ENCODE data around the gene GRIK4.

GRIK4 gene

DNA sequence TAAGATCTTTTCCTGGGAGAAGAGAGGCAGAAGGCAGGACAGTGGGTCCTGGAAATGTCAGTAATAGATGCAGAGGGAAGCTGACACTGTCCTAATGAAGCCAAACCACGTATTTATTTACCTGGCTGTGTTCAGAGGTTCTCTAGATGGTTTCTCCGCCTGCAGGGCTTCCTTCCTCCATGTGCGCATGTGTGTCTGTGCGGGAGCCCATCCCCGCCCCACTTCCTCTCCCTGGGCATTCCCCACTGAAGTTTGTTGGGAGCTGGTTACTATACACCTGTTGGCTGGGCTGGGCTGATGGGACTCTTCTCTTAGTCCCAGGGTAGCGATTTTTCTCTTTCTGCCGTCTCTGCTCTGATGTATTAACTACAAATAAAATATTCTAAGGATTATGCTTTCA lies 307.5 kb downstream of the GRIK4 start:
- Histone ChIP-seq H3K9me3 (ENCODE audit: control insufficient read depth, insufficient read depth, low read length) (no peaks in the 10 kb centered on the region), H3K4me1 (ENCODE audit: insufficient read depth, low read length) (peaks cover 2% of the 10 kb centered on the region; the same call in 1 of the 2 replicates), H3K36me3 (ENCODE audit: insufficient read depth, low read length) (no peaks in the 10 kb centered on the region), H3K9ac (ENCODE audit: low read depth, low read length) (no peak overlapping the region)

DNA sequence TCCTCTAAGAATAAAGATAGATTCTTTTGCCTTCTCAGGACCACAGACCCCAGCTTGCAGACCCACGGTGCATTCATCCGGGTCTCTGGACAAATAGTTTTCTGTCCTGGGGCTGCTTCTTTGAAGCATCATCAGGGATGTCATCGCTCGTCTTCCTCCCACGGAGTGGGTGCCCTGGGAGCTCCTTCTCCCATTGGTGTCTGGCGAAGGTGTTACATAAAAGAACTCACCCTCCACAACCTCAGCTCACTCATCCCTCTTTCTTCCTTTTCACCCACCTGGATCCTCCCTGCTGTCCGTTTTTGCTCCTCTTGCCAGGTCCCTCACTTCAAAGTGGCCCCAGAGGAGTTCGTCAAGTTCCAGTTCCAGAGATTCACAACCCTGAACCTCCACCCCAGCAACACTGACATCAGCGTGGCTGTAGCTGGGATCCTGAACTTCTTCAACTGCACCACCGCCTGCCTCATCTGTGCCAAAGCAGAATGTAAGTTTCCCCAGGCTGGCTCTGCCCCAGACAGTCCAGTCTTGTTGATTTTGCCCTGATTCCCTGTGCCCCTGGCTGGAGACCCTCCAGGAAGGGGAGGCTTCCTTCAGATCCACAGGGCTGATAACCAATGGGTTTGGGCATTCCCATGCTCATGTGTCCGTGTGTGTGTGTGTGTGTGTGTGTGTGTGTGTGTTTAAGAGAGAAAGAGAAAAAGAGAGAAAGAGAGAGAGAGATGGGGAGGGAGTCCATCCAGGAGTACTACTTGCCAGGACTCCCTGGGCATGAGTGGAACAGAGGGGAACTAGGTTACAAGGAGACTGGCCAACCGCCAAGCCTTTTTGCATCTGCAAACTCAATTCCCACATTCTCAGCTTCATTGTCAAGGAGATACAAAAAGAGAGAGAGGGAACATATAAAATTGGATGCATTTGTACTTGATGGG lies 308.2 kb downstream of the GRIK4 start:
- H3K9ac ChIP-seq (ENCODE audit: low read depth, low read length), result no peak overlapping the region
- H3K4me1 ChIP-seq (ENCODE audit: insufficient read depth, low read length), result peaks cover 2% of the 10 kb centered on the region; the same call in 1 of the 2 replicates
- no peaks in the 10 kb centered on the region for H3K36me3 ChIP-seq (ENCODE audit: insufficient read depth, low read length)
- H3K9me3 ChIP-seq (ENCODE audit: control insufficient read depth, insufficient read depth, low read length), result no peaks in the 10 kb centered on the region

GRCh38 chr11:120823159-120823558 lies 311.6 kb downstream of the GRIK4 start:
- Histone ChIP-seq H3K36me3 (ENCODE audit: insufficient read depth, low read length) (no peaks in the 10 kb centered on the region), H3K9ac (ENCODE audit: low read depth, low read length) (no peak overlapping the region), H3K4me1 (ENCODE audit: insufficient read depth, low read length) (peaks cover 2% of the 10 kb centered on the region; the same call in 1 of the 2 replicates), H3K9me3 (ENCODE audit: control insufficient read depth, insufficient read depth, low read length) (no peaks in the 10 kb centered on the region)

DNA sequence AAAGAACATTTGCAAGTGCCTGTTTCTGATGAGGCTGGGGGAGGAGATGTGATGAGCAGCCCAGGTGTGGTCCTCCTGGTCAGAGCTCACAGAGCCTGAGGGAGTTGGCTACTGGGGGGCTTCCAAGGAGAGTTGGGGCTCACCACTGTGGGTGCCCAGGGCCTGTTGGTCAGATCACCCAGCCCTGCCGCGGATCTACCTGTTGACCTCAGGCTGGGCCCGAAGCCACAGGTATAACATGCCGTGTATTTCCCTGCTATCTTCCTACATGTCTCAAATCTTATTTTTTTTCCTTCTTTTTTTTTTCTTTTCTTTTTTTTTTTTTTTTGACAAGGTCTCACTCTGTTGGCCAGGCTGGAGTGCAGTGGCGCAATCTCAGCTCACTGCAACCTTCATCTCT lies 312.7 kb downstream of the GRIK4 start:
- Histone ChIP-seq H3K36me3 (ENCODE audit: insufficient read depth, low read length) (no peaks in the 10 kb centered on the region), H3K9ac (ENCODE audit: low read depth, low read length) (no peak overlapping the region), H3K9me3 (ENCODE audit: control insufficient read depth, insufficient read depth, low read length) (no peaks in the 10 kb centered on the region), H3K4me1 (ENCODE audit: insufficient read depth, low read length) (no peaks in the 10 kb centered on the region; the same call in 1 of the 2 replicates)

DNA sequence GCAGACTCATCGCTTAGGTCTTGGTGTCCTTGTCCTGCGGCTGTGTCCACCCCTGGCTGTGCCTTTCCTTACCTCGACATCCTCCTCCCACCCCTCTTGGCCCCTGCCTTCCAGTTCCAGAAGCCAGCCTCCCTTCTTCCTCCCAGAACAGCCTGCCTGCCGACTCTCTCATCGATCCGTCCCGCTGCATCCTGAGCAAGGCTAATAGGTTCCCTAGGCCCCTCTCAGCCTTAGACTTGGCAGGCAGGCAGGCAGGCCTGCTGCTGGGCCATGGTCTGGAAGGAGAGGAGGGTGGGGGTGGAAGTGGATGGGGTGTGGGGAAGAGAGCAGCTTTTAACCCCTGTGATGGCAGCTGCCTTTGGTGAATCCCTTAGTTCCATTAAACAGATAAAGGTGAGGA lies 315.6 kb downstream of the GRIK4 start:
- Histone ChIP-seq H3K4me1 (ENCODE audit: insufficient read depth, low read length) (no peaks in the 10 kb centered on the region), H3K9ac (ENCODE audit: low read depth, low read length) (no peak overlapping the region), H3K9me3 (ENCODE audit: control insufficient read depth, insufficient read depth, low read length) (no peaks in the 10 kb centered on the region), H3K36me3 (ENCODE audit: insufficient read depth, low read length) (no peaks in the 10 kb centered on the region)

DNA sequence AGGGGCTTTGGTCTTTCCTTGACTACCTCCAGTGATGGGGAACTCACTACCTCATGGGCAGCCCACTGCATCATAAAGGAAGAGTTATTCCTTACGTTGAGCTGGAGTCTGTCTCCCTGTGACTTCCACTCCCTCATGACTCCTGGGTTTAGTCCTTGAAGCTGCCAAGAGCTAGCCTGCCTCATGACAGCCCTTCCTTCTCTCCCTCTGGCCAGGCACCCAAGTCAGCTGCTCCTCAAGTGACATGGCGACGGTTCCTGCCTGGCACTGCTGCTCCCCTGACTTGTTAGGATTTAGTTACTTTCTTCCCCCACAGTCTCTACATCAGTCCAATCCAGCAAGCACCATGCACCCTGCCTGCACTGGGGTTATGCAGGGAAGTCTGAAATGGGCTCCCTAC lies 316.3 kb downstream of the GRIK4 start:
- no peaks in the 10 kb centered on the region for H3K9me3 ChIP-seq (ENCODE audit: control insufficient read depth, insufficient read depth, low read length)
- no peaks in the 10 kb centered on the region for H3K4me1 ChIP-seq (ENCODE audit: insufficient read depth, low read length)
- no peaks in the 10 kb centered on the region for H3K36me3 ChIP-seq (ENCODE audit: insufficient read depth, low read length)
- H3K9ac ChIP-seq (ENCODE audit: low read depth, low read length), result no peak overlapping the region

DNA sequence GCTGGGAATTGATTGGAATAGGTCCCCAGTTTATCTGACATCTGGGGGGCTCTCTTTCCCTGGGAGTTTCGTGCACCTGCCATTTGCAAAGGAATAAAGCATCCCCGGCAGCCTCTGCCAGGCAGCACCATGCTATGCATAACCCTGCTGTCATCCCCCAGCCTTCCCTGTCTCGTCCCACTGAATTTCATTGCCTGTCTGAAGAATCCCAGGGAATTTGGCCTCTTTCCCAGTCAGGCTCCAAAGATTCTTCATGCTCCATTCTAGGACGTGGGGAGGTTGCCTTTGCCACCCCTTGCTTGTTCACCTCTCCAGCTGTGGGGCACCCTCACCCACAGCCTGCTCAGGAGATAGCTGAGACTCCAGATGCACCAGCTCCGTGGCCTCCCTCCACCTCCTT lies 317.3 kb downstream of the GRIK4 start:
- no peaks in the 10 kb centered on the region for H3K36me3 ChIP-seq (ENCODE audit: insufficient read depth, low read length)
- H3K9me3 ChIP-seq (ENCODE audit: control insufficient read depth, insufficient read depth, low read length), result no peaks in the 10 kb centered on the region
- no peaks in the 10 kb centered on the region for H3K4me1 ChIP-seq (ENCODE audit: insufficient read depth, low read length)
- no peak overlapping the region for H3K9ac ChIP-seq (ENCODE audit: low read depth, low read length)

DNA sequence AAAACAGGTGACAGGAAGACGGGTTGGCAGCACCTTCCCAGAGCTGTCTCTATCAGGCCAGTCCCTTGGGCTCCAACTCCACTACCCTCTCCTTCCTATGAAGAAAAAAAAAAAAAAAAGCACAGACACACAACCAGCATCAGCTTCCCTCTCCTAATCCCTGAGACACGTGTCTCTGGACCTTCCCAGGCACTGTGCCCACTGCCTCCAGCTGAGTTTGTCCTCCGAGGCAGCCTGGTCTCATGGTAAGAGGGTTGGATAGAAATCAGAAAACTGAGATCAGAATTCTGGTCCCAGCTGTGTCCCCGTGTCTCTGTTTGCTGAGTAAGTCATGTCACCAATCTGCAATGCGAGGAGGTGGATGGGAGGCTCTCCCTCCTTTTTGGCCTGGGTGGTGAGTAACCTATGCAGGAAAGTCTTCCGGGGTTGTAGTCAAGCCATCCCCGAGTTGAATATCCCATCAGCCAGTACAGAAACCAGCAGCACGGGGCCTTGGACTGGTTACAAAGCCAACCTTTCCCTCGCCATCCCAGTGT lies 318.6 kb downstream of the GRIK4 start:
- Histone ChIP-seq H3K9me3 (ENCODE audit: control insufficient read depth, insufficient read depth, low read length) (no peaks in the 10 kb centered on the region), H3K36me3 (ENCODE audit: insufficient read depth, low read length) (no peaks in the 10 kb centered on the region), H3K4me1 (ENCODE audit: insufficient read depth, low read length) (no peaks in the 10 kb centered on the region), H3K9ac (ENCODE audit: low read depth, low read length) (no peak overlapping the region)

GRCh38 chr11:120832481-120833238 lies 321.1 kb downstream of the GRIK4 start:
- H3K9me3 ChIP-seq (ENCODE audit: control insufficient read depth, insufficient read depth, low read length), result no peaks in the 10 kb centered on the region
- H3K4me1 ChIP-seq (ENCODE audit: insufficient read depth, low read length), result 0 out of 2 replicates have a peak, but pooled peaks cover 4% of the 10 kb centered on the region
- no peak overlapping the region for H3K9ac ChIP-seq (ENCODE audit: low read depth, low read length)
- no peaks in the 10 kb centered on the region for H3K36me3 ChIP-seq (ENCODE audit: insufficient read depth, low read length)

DNA sequence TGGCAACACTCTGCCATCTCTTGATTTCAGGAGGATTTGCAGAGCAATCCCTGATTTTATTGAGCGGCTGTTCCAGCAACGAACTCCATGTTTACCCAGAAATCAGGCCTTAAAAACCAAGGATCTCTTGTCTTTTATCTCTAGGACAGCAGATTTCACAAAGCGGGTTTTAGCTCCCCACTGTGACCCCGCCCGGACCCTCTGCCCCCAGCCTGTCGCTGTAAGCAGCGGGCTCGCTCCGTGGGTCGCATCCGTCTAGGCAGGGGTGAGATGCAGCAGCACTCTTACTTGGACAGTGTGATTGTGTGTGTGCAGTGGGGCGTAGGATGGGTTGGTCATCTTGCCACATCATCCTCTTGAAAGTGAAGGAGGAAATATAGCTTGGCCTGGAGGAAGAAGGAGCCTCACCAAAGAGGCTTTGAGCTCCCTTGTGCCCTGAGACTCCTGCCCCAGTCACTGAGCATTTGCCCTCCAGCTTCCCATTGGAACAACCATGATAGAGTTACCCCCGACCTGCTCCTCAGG lies 323.2 kb downstream of the GRIK4 start:
- Histone ChIP-seq H3K36me3 (ENCODE audit: insufficient read depth, low read length) (no peaks in the 10 kb centered on the region), H3K9ac (ENCODE audit: low read depth, low read length) (no peak overlapping the region), H3K9me3 (ENCODE audit: control insufficient read depth, insufficient read depth, low read length) (no peaks in the 10 kb centered on the region), H3K4me1 (ENCODE audit: insufficient read depth, low read length) (0 out of 2 replicates have a peak, but pooled peaks cover 4% of the 10 kb centered on the region)

DNA sequence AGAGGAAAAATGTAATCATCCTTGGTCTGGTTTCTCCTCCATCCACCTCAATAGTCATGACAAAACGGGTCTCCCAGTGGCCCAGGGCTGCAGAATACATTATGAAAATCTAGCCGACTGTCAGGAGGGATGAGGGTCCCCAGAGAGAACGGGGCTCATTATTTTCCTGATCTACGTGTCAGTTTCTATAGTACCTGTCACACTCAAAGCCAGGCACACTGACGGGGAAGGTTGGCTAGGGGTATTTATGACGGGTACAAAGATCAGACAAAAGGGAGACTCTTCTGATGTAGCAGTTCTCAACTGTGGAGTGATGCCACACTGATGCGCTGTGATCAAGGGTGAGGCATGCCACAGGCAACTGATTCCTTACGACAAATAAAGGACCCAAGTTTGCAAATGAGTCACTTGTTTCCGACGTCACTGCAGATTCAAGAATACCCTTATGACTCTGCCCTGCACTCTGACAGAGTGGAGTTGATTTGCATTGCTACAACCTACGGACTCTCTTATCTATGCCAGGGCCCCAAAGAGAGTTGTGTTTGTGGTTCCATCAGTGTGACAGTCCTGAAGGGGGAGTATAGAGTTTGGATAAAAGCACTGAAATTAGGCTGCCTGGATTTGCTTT lies 324.2 kb downstream of the GRIK4 start:
- 0 out of 2 replicates have a peak, but pooled peaks cover 4% of the 10 kb centered on the region for H3K4me1 ChIP-seq (ENCODE audit: insufficient read depth, low read length)
- no peak overlapping the region for H3K9ac ChIP-seq (ENCODE audit: low read depth, low read length)
- H3K36me3 ChIP-seq (ENCODE audit: insufficient read depth, low read length), result no peaks in the 10 kb centered on the region
- no peaks in the 10 kb centered on the region for H3K9me3 ChIP-seq (ENCODE audit: control insufficient read depth, insufficient read depth, low read length)

DNA sequence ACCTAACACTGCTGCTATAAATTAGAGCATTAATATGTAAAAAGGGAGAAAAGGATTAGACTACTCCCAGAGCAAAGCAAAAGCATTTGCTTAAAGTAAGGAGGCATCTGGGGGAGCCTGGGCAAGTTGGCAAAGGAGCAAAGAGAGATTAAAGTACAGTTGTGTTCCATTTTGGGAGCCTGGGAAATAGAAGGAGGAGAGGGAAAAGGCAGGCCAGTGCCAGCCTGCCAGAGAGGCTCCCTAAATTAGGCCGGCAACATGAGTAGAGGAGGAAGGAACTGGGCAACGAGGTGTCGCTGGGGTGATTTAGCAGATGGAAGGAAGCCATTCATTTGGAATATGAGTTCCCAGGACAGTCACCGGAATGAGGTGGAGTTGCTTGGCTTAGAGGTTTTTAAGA lies 326.1 kb downstream of the GRIK4 start:
- no peaks in the 10 kb centered on the region for H3K9me3 ChIP-seq (ENCODE audit: control insufficient read depth, insufficient read depth, low read length)
- no peak overlapping the region for H3K9ac ChIP-seq (ENCODE audit: low read depth, low read length)
- no peaks in the 10 kb centered on the region for H3K36me3 ChIP-seq (ENCODE audit: insufficient read depth, low read length)
- 0 out of 2 replicates have a peak, but pooled peaks cover 4% of the 10 kb centered on the region for H3K4me1 ChIP-seq (ENCODE audit: insufficient read depth, low read length)

DNA sequence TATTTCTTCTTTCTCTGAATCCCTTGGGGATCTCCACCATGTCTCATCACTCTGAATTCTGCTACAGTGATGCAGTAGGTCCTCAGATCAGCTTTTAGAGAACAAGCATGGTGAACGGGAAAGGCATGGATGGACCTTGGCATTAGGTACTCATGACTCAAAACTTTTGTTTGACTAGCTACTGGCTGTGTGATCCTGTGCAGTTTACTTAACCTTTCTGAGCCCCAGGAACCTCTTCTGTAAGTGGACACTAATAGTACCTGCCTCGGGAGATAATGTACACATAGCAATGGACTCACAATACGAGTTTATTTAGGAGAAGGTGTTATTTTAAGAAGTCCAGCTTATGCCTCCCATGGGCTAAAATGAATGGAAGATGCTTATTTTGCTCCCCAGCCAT lies 327.7 kb downstream of the GRIK4 start:
- Histone ChIP-seq H3K9me3 (ENCODE audit: control insufficient read depth, insufficient read depth, low read length) (no peaks in the 10 kb centered on the region), H3K36me3 (ENCODE audit: insufficient read depth, low read length) (no peaks in the 10 kb centered on the region), H3K4me1 (ENCODE audit: insufficient read depth, low read length) (0 out of 2 replicates have a peak, but pooled peaks cover 4% of the 10 kb centered on the region), H3K9ac (ENCODE audit: low read depth, low read length) (no peak overlapping the region)

DNA sequence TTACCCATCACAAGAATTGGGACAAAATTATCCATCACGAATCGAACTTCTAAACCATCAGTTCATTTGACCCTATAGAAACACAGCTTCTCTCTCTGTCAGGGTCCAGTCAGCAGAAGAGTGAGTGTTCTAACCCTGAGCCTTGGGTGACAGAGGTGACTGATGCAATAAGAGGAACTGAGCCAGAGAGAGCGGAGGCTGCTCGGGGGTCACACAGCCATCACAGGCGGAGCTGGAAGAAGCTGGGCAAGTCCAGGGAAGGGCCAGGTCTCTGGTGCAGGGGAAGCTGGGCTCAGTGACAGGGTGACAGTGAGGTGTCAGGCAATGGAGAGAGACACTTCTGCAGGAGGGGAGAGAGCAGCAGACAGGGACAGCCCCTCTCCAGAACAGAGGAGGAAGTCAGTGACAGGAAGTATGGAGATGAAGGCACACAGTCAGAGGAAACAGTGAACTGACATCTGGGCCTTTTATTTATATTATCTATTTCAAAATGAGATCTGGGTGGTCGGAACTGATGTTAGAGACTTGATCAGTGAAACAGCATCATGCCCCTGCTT lies 328.4 kb downstream of the GRIK4 start:
- Histone ChIP-seq H3K9ac (ENCODE audit: low read depth, low read length) (no peak overlapping the region), H3K9me3 (ENCODE audit: control insufficient read depth, insufficient read depth, low read length) (no peaks in the 10 kb centered on the region), H3K4me1 (ENCODE audit: insufficient read depth, low read length) (0 out of 2 replicates have a peak, but pooled peaks cover 4% of the 10 kb centered on the region), H3K36me3 (ENCODE audit: insufficient read depth, low read length) (no peaks in the 10 kb centered on the region)
